Measurements from ENCODE around the gene CHFR.

Gene CHFR

GRCh38 chr12:132787877-132788276 is 99.5 kb downstream of the CHFR start:
- TF ChIP-seq EZH2phosphoT487 (IDR thresholded peaks at IDR 0.05; ENCODE audit: borderline replicate concordance) (no peak), CTCF (conservative IDR thresholded peaks at IDR 0.05; ENCODE audit: low read length) (no peak)
- no peaks in the 10 kb centered on the region for H3K9me2 ChIP-seq (replicated peaks; ENCODE audit: low read depth, low read length)
- H3K4me3 ChIP-seq (ENCODE audit: low read length, poor library complexity, severe bottlenecking): no peak overlapping the region
- peaks cover 33% of the 10 kb centered on the region; the same call in 1 of the 2 replicates for H3K36me3 ChIP-seq (ENCODE audit: insufficient read depth, low read length)
- H2AFZ ChIP-seq (ENCODE audit: low read length): no peak overlapping the region
- no peaks in the 10 kb centered on the region for H3F3A ChIP-seq (ENCODE audit: low read depth)
- no peaks in the 10 kb centered on the region for H3K9me3 ChIP-seq (ENCODE audit: insufficient read depth, low read depth, low read length)
- H3K79me2 ChIP-seq (ENCODE audit: insufficient read depth, low read length): no peaks in the 10 kb centered on the region
- H3K9ac ChIP-seq (ENCODE audit: low read depth, low read length, poor library complexity, severe bottlenecking): no peak overlapping the region
- no peaks in the 10 kb centered on the region for H3K27me3 ChIP-seq (ENCODE audit: insufficient read depth, low read length, poor library complexity, severe bottlenecking)
- no peak overlapping the region for H3K4me2 ChIP-seq (ENCODE audit: low read depth, low read length, poor library complexity, severe bottlenecking)
- H4K20me1 ChIP-seq (ENCODE audit: insufficient read depth, low read length, poor library complexity, severe bottlenecking): no peaks in the 10 kb centered on the region
- H3K4me1 ChIP-seq (ENCODE audit: insufficient read depth, low read length, poor library complexity, severe bottlenecking): peaks cover 6% of the 10 kb centered on the region

- TF ChIP-seq CTCF (conservative IDR thresholded peaks at IDR 0.05; ENCODE audit: low read length) (no peak), EZH2phosphoT487 (IDR thresholded peaks at IDR 0.05; ENCODE audit: borderline replicate concordance) (no peak)
- no peaks in the 10 kb centered on the region for H3K27me3 ChIP-seq (ENCODE audit: insufficient read depth, low read length, poor library complexity, severe bottlenecking)
- peaks cover 45% of the 10 kb centered on the region; the same call in 1 of the 2 replicates for H3K36me3 ChIP-seq (ENCODE audit: insufficient read depth, low read length)
- H4K20me1 ChIP-seq (ENCODE audit: insufficient read depth, low read length, poor library complexity, severe bottlenecking): no peaks in the 10 kb centered on the region
- H3K4me3 ChIP-seq (ENCODE audit: low read length, poor library complexity, severe bottlenecking): no peak overlapping the region
- H3K9ac ChIP-seq (ENCODE audit: low read depth, low read length, poor library complexity, severe bottlenecking): no peak overlapping the region
- H2AFZ ChIP-seq (ENCODE audit: low read length): no peak overlapping the region
- peaks cover 6% of the 10 kb centered on the region for H3K4me1 ChIP-seq (ENCODE audit: insufficient read depth, low read length, poor library complexity, severe bottlenecking)
- no peaks in the 10 kb centered on the region for H3K79me2 ChIP-seq (ENCODE audit: insufficient read depth, low read length)
- no peaks in the 10 kb centered on the region for H3F3A ChIP-seq (ENCODE audit: low read depth)
- no peaks in the 10 kb centered on the region for H3K9me2 ChIP-seq (replicated peaks; ENCODE audit: low read depth, low read length)
- no peaks in the 10 kb centered on the region for H3K9me3 ChIP-seq (ENCODE audit: insufficient read depth, low read depth, low read length)
- no peak overlapping the region for H3K4me2 ChIP-seq (ENCODE audit: low read depth, low read length, poor library complexity, severe bottlenecking)
Observed at GRCh38 chr12:132786192-132786591, 101.2 kb downstream of the CHFR start.

GRCh38 chr12:132784580-132784979 is 102.8 kb downstream of the CHFR start:
- Histone ChIP-seq H3F3A (ENCODE audit: low read depth) (no peaks in the 10 kb centered on the region), H3K4me2 (ENCODE audit: low read depth, low read length, poor library complexity, severe bottlenecking) (no peak overlapping the region), H3K4me1 (ENCODE audit: insufficient read depth, low read length, poor library complexity, severe bottlenecking) (peaks cover 6% of the 10 kb centered on the region), H3K9me3 (ENCODE audit: insufficient read depth, low read depth, low read length) (no peaks in the 10 kb centered on the region), H4K20me1 (ENCODE audit: insufficient read depth, low read length, poor library complexity, severe bottlenecking) (no peaks in the 10 kb centered on the region), H3K79me2 (ENCODE audit: insufficient read depth, low read length) (no peaks in the 10 kb centered on the region), H3K27me3 (ENCODE audit: insufficient read depth, low read length, poor library complexity, severe bottlenecking) (no peaks in the 10 kb centered on the region), H3K9me2 (replicated peaks; ENCODE audit: low read depth, low read length) (no peaks in the 10 kb centered on the region), H2AFZ (ENCODE audit: low read length) (no peak overlapping the region), H3K9ac (ENCODE audit: low read depth, low read length, poor library complexity, severe bottlenecking) (no peak overlapping the region), H3K36me3 (ENCODE audit: insufficient read depth, low read length) (peaks cover 53% of the 10 kb centered on the region; the same call in 1 of the 2 replicates), H3K4me3 (ENCODE audit: low read length, poor library complexity, severe bottlenecking) (no peak overlapping the region)
- TF ChIP-seq CTCF (conservative IDR thresholded peaks at IDR 0.05; ENCODE audit: low read length): no peak
- no peak for TF ChIP-seq EZH2phosphoT487 (IDR thresholded peaks at IDR 0.05; ENCODE audit: borderline replicate concordance)

Data from Loucy (cell line).